ENCODE data around the gene ANKRD9. TPM values are rescaled to one million over a fixed set of nuclear protein-coding genes. Genes with fewer than 3 reads are reported as not detected.
"Not testable (repeated sequence)": the region's sequence is repeated elsewhere in the genome, so short reads cannot be mapped to it uniquely, and the experiment has no call there.

ANKRD9 gene
- total RNA-seq, 2 donors from 2014 or later = 36.3 to 56.3 TPM

GRCh38 chr14:102544747-102545460, 35.3 kb upstream of the ANKRD9 start:
- no peak for ATAC-seq (ENCODE audit: insufficient number of reproducible peaks, low FRiP score, low read depth)
- Histone ChIP-seq H3K4me3 (peak overlapping the region; percentile 33), H3K36me3 (no peaks in the 10 kb centered on the region), H3K27ac (peak overlapping the region in 1 of 2 donors; percentile 0), H3K4me1 (ENCODE audit: control insufficient read depth in 1 of 2, low read depth in 2 of 2) (no peaks in the 10 kb centered on the region), H3K9me3 (no peaks in the 10 kb centered on the region), H3K27me3 (replicated peaks; ENCODE audit: insufficient read depth) (peaks cover 10% of the 10 kb centered on the region)
- no peak for DNase-seq (ENCODE audit: low spot score)
- no peak for TF ChIP-seq CTCF (IDR thresholded peaks at IDR 0.05)

GRCh38 chr14:102544046-102544746, 34.6 kb upstream of the ANKRD9 start:
- no peak for TF ChIP-seq CTCF (IDR thresholded peaks at IDR 0.05)
- Histone ChIP-seq H3K27ac (peak overlapping the region in 1 of 2 donors; percentile 12), H3K27me3 (replicated peaks; ENCODE audit: insufficient read depth) (peaks cover 10% of the 10 kb centered on the region), H3K9me3 (no peaks in the 10 kb centered on the region), H3K4me3 (peak overlapping the region; percentile 33), H3K36me3 (no peaks in the 10 kb centered on the region), H3K4me1 (ENCODE audit: control insufficient read depth in 1 of 2, low read depth in 2 of 2) (no peaks in the 10 kb centered on the region)
- ATAC-seq (ENCODE audit: insufficient number of reproducible peaks, low FRiP score, low read depth) = no peak
- no peak for DNase-seq (ENCODE audit: low spot score)

- TF ChIP-seq CTCF (IDR thresholded peaks at IDR 0.05) = no peak
- no peaks in the 10 kb centered on the region for H3K9me3 ChIP-seq
- H3K36me3 ChIP-seq = no peaks in the 10 kb centered on the region
- H3K27me3 ChIP-seq (replicated peaks; ENCODE audit: insufficient read depth) = peaks cover 10% of the 10 kb centered on the region
- no peak overlapping the region for H3K4me3 ChIP-seq
- DNase-seq (ENCODE audit: low spot score) (no peak), ATAC-seq (ENCODE audit: insufficient number of reproducible peaks, low FRiP score, low read depth) (no peak)
- no peaks in the 10 kb centered on the region for H3K4me1 ChIP-seq (ENCODE audit: control insufficient read depth in 1 of 2, low read depth in 2 of 2)
- no peak overlapping the region for H3K27ac ChIP-seq
These were observed 32.2 kb upstream of the ANKRD9 start for GRCh38 chr14:102541771-102542170.

- not testable (repeated sequence) for DNase-seq (ENCODE audit: low spot score); ATAC-seq (ENCODE audit: insufficient number of reproducible peaks, low FRiP score, low read depth); H3K4me3 ChIP-seq; H3K27ac ChIP-seq; H3K9me3 ChIP-seq; H3K4me1 ChIP-seq (ENCODE audit: control insufficient read depth in 1 of 2, low read depth in 2 of 2); H3K36me3 ChIP-seq
- peaks cover 10% of the 10 kb centered on the region for H3K27me3 ChIP-seq (replicated peaks; ENCODE audit: insufficient read depth)
These were observed 31.5 kb upstream of the ANKRD9 start for GRCh38 chr14:102541029-102541491.

GRCh38 chr14:102540315-102541028, 30.9 kb upstream of the ANKRD9 start:
- Histone ChIP-seq H3K4me1 (ENCODE audit: control insufficient read depth in 1 of 2, low read depth in 2 of 2) (no peaks in the 10 kb centered on the region), H3K9me3 (no peaks in the 10 kb centered on the region), H3K27me3 (replicated peaks; ENCODE audit: insufficient read depth) (peaks cover 10% of the 10 kb centered on the region), H3K36me3 (no peaks in the 10 kb centered on the region), H3K27ac (no peak overlapping the region), H3K4me3 (no peak overlapping the region)
- ATAC-seq (ENCODE audit: insufficient number of reproducible peaks, low FRiP score, low read depth) (no peak), DNase-seq (ENCODE audit: low spot score) (no peak)
- no peak for TF ChIP-seq CTCF (IDR thresholded peaks at IDR 0.05)

Measured in thoracic aorta (tissue), 2 donors.